HG03520 (cell line): Measurements from ENCODE around the gene SCYGR7.
"Not testable (repeated sequence)": the region's sequence is repeated elsewhere in the genome, so short reads cannot be mapped to it uniquely, and the experiment has no call there.

Experiments used
- ATAC-seq: cut with Tn5 transposase; IDR thresholded peaks from one replicate; pipeline ENCODE4 v1.9.1; 2021; ENCODE audit warnings: mild to moderate bottlenecking, moderate library complexity; ENCODE audit not compliant: unreplicated experiment

Gene SCYGR7, protein sequence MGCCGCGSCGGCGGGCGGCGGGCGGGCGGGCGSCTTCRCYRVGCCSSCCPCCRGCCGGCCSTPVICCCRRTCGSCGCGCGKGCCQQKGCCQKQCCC

DNA sequence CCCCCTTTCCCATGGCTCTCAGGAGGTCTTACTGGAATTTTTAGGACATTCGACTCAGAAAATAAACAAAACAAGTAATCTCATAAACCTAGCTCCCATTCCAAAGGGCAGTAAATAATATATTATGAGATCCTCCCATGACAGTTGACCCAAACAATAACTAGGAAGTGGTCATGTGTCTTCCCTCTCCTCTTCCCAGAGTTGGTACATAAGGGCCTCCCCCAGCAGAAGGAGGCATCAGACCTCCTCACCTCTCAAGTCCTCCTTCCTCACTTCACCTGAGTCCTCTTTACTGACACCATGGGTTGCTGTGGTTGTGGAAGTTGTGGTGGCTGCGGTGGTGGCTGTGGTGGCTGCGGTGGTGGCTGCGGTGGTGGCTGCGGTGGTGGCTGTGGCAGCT, at the start of gene SCYGR7:
Gene SCYGR7, plus strand, starts transcription at position 301 of the 400 bp plus-strand sequence. Its CDS starts 0 bp downstream, at position 301.
- ATAC-seq: no peak

DNA sequence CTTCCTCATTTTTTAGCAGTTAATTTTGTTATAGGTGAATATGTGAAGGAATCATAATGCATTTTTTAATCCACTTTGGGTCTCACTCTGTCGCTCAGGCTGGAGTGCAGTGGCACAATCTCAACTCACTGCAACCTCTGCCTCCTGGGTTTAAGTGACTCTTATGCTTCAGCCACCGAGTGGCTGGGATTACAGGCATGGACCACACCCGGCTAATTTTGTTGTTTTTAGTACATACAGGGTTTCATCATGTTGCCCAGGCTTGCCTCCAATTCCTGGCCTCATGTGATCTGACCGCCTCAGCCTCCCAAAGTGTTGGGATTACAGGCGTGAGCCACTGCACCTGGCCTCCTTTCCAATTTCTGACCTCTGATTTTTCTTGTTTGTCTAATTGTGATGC, 43.9 kb upstream of the SCYGR7 start:
- no peak for ATAC-seq

DNA sequence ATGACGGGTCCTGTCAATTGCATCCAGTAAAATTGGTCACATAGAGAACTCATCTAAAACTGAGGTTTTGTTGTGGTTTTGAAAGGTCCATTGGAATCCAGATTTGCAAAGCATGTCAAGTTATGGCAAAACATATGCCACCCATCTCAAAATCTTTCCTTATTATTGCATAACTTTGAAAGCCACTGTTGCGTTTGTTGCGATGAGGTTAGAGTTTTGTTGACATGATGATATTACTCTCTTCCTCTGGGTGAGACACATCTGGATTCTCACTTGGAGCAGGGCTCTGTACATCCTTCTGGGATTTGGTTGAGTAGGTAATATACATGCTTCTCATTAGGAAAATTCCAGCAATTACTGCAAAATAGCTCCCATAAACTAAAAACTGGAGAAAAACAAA, 40.9 kb upstream of the SCYGR7 start:
- ATAC-seq: no peak

DNA sequence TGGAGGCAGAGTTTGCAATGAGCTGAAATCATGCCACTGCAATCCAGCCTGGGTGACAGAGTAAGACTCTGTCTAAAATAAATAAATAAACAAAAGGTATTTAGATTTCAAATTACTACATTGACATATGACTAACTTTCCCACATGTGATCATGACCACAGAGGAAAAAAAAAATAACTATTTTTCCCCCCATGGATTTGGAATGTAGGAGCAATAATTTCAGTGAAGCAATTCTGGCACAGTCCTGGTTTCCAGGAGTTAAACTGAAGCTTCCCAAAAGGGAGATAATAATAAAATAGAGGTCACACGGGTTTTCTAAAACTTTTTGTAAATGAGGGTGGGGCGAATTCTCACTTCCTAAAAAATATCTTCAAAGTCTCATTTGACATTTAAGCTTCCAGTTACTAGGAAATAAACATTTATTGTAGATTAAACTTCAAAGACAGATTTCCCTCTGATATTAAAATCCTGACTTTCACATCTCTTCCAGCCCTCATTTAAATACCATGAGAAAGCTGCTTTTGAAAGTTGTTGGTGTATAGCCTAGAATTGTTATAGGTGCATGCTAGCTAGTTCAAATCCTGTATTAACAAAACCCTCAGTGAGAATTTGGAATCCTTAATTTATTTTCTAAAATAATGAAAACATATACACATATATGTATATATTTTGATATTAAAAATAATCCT, 31.0 kb upstream of the SCYGR7 start:
- no peak for ATAC-seq

DNA sequence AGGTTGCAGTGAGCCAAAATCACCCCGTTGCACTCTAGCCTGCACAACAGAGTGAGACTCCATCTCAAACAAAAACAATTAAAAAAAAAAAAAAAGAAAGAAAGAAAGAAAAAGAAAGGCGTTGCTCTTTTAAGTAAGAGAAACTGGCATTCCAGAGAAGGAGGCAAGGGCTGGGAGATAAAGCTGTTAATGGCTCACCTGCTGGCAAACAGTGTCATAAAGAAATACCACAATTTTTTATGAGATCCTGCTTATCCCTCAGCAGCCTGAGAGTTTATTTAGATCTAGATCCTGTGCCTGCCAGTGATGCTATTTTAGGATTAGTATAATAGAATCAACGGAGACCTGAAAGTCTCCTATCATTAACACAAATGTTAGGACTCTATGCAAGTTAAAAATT, 26.6 kb upstream of the SCYGR7 start:
- ATAC-seq: no peak

DNA sequence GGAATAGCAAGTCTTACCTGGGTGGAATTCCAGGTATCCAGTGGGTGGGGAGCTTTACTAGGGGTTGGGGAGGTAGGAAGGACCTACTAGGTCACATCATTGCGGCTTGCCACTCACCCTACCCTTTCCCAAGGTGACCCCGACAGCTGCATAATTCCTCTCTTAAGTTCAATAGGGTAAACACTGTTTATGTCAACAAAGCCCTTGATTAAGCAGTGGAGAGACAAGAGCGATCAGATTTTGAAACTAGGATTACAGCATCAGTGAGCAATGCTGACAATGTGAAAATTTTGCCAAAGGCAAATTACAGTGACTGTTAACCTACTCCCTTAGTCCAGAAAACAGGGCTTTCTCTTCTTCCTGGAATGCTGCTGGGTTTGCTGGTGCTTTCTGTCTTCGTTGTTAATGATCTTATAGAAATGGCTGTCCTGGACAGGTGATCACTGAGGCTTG, 24.8 kb upstream of the SCYGR7 start:
- no peak for ATAC-seq

DNA sequence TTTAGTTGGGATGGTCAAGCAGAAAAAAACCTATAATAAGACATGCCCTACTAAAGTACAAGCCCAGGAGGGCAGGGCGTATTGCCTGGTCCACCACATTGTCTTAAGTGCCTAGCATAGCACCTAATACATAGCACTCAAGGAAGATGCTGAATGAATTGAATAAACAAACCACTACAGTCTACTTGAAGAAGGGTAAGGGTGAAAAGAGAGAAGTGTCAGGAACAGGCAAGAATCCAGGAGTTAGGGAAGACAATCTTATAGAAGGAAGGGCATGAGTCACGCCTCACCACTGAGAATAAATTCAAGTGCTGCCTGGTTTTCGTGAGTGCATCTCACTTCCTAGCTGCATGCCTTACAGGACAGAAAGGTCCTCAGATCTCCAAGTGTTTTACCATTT, 24.2 kb upstream of the SCYGR7 start:
- ATAC-seq: no peak

DNA sequence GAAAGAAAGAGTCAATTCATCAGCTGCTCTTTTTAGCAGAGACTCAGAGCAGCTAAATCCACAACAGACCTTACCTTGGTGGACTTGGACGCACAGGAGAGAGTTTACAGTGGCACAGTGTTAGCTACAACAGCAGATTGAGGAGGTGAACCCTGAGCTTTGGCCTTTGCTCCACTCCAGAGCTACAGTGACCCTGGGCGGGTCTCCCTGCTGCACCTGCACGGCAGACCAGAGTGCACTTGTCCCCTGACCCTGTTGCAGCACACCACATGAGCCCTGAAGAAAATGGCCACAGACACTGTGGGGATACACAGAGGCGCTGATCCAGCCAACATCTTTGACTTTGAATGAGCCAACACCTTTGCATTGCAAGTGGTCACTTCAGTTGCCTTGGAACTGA, 21.3 kb upstream of the SCYGR7 start:
- ATAC-seq: no peak

DNA sequence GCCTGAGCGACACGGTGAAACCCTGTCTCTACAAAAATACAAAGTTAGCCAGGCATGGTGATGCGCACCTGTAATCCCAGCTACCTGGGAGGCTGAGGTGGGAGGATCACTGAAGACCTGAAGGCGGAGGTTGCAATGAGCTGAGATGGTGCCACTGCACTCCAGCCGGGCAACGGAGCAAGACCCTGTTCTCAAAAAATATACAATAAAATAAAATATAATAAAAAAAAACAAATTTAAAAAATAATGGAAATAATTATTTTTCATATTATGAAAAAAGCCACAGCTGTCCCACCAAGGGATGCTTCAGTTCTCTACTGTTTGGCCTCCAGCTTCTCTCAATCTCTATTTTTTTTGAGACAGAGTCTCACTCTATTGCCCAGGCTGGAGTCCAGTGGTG, 20.7 kb upstream of the SCYGR7 start:
- no peak for ATAC-seq

DNA sequence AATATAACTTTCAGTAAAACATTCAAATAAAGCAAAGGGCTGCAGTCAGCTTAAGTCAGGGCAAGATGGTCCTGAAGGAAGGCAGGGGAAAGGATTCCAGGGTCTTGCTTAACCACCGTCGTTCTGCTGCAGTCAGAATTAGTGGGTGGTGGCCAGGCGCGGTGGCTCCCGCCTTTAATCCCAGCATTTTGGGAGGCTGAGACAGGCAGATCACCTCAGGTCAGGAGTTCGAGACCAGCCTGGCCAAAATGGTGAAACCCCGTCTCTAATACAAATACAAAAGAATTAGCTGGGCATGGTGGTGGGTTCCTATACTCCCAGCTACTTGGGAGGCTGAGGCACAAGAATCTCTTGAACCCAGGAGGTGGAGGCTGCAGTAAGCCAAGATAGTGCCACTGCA, 17.1 kb upstream of the SCYGR7 start:
- no peak for ATAC-seq

DNA sequence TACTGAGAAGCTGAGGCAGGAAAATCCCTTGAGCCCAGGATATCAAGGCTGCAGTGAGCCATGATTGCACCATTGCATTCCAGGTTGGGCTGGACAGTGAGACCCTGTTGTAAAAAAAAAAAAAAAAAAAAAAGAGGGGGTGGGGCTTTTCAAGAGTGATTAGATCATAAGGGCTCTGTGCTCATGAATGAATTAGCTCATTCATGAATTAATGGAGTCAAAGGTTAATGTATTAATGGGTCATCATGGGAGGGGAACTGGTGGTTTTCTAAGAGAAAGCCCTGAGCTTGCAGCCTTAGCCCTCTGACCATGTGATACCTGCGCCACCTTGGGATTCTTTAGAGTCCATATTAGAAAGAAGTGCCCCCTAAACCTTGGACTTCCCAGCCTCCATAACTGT, 14.8 kb upstream of the SCYGR7 start:
- ATAC-seq: no peak

DNA sequence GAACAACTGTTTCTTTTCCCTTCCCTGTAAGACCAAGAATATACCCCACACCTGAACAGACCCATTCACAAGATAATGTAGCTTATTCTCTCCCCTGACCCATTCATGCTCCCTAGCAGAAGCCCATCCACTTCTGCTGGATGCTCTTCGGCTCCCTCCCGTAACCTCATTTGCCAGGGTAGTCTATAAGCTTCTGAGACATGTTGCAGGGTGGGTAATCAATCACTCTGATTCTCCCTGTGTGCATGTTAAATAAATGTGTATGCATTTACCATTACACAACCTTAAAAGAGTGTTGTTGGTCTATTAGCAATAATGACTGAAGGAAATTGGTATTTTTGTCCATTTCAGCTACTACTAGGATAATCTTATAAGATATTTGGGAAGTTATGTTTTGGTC, 11.6 kb upstream of the SCYGR7 start:
- no peak for ATAC-seq

DNA sequence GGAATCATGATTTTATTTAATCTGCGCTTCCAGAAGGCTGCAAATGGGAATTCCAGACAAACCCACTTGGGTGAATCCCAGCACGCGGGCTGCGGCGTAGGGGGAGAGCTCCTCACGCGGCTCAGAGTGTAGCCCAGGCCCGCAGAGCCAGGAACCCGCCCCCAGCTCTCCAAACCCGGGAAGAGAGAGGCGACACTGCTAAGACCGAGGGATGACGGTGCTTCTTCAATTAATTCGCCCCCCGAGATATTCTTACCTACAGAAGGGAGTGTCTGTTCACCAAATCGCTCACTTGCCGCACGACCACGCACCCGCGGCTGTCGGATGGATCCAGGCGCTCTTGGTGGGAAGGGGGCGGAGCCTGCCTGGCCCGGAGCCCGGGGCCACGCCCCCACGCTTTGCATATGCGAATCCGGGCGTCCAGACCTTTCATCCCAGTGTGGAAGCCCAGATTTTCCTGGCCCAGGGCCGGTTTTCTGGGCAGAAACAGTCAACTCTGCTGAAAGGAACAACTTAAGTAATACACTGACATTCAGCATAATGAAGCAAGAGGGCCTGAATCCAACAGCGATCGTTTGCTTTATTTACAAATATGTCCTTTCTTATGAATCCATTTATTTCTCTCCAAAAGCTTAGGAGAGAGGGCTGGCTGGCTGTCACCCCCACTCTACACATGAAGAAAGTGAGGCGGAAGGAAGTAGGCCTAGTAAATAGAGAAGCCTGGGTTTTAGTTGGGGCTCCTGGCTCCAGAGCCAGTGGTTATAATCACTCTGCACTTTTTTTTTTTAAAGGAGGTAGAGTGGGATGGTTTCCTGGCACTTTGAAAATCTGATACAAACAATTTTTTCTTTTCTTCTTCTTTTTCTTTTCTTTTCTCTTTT, 10.2 kb upstream of the SCYGR7 start, which contains the start of gene SLC19A3:
Gene SLC19A3, minus strand, starts transcription at position 342 of the 881 bp plus-strand sequence. CDS start 15,710 bp downstream, outside the sequence.
- ATAC-seq: no peak

DNA sequence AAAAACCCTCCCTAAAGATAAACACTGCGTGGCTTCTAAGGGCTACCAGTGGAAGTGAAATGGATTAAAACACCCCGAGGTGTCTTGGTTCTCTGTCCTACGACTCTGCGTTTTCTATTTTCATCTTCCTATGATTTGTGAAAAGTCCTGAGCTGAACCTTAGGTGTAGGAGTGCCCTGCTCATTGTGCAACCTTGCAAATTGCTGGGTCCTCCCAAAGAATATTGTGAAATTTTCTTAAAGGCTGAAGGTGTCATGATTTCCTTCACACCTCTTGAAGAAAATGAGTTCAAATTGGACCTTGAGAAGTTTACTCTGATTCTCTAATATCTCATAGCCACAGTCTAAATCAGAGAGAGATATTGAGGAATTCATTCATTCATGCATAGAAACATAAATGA, 8.5 kb upstream of the SCYGR7 start:
- no peak for ATAC-seq

DNA sequence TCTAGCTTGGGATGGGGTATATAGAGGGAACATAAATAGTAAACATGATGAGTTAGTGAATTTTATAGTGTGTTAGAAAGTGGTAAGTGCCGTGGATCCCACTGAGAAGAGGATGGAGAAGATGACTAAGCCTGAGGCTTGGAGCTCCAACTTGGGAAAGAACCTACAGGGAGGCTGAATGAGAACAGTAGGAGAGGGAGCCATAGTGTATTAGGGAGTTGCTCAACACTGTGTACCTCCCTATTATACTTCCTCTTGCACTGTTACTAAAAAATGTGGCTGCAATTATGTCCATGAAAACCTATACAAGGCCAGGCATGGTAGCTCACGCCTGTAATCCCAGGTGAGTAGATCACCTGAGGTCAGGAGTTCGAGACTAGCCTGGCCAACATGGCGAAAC, 7.5 kb upstream of the SCYGR7 start:
- no peak for ATAC-seq

DNA sequence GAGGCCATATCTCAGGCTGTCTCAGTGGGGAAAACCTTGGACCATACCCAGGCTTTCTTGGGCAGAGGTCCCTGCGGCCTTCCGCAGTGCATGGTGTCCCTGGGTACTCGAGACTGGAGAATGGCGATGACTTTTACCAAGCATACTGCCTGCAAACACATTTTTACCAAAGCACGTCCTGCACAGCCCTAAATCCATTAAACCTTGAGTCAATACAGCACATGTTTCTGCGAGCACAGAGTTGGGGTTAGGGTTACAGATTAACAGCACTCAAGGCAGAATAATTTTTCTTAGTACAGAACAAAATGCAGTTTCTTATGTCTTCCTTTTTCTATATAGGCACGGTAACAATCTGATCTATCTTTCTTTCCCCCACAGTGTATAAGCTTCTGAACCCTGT, 5.3 kb upstream of the SCYGR7 start:
- not testable (repeated sequence) for ATAC-seq

DNA sequence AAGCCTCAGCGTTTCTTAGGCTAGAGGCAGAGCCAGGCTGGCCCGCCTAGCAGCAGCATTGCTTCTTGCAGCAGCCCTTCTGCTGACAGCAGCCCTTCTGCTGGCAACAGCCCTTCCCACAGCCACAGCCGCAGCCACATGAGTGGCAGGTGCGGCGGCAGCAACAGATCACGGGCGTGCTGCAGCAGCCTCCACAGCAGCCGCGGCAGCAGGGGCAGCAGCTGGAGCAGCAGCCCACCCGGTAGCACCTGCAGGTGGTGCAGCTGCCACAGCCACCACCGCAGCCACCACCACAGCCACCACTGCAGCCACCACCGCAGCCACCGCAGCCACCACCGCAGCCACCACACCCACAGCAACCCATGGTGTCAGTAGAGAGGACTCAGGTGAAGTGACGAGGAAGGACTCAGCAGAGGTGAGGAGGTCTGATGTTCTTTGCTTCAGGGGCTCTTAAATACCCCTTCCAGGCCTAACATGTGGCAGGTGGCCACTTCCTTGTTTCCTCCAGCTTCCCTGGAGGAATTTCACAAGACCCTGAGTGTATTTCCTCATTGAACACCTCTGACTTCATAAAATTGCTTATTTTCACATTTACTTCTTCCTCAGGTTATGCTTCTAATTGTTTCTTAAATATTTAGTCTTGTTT, 3.6 kb upstream of the SCYGR7 start, which contains the start of gene SCYGR6:
Gene SCYGR6, minus strand, starts transcription at position 364 of the 646 bp plus-strand sequence. Its CDS starts 0 bp downstream, at position 364.
- ATAC-seq: no peak

DNA sequence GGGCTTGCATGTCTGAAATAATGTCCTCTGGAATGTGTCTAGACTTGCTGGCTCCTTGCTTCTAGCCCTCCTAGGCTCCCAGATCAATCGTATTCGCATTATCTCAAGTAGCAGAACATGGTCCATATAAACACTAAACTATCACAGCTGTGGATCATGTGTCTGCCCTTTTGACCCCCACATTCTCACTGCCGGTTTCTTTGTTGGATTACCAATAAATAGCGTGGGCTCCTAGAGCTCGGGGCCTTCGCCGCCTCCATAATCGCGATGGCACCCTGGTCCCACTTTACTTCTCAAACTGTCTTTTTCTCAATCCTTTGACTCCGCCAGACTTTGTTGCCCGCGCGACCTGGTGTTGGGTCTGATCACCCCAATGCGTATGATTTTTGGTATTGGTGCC, 11.2 kb downstream of the SCYGR7 start:
- no peak for ATAC-seq

DNA sequence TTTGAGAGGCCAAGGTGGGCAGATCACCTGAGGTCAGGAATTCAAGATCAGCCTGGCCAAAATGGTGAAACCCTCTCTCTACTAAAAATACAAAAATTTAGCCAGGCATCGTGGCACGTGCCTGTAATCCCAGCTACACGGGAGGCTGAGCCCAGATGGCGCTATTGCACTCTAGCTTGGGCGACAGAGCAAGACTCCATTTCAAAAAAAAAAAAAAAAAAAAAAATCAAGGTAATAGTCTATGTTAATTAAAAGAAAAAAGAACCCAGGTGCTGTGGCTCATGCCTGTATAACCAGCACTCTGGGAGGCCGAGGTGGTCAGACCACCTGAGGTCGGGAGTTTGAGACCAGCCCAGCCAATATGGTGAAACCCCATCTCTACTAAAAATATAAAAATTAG, 12.6 kb downstream of the SCYGR7 start:
- ATAC-seq: not testable (repeated sequence)

DNA sequence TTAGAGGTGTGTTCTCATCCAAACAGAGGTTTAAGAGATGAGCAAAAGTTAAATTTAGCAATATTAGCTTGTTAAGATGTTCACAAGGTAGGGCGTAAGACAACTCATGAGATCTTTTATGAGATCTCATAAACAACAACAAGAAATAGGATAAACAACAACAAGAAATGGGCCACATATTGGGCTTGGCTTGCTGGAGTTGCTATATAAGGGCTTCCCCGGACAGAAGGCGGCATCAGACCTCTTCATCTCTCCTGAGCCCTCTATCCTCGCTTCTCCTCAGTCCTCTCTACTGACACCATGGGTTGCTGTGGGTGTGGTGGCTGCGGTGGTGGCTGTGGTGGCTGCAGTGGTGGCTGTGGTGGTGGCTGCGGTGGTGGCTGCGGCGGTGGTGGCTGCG, 17.5 kb downstream of the SCYGR7 start, which contains the start of gene SCYGR8:
Gene SCYGR8, plus strand, starts transcription at position 301 of the 400 bp plus-strand sequence. Its CDS starts 0 bp downstream, at position 301.
- ATAC-seq: no peak

DNA sequence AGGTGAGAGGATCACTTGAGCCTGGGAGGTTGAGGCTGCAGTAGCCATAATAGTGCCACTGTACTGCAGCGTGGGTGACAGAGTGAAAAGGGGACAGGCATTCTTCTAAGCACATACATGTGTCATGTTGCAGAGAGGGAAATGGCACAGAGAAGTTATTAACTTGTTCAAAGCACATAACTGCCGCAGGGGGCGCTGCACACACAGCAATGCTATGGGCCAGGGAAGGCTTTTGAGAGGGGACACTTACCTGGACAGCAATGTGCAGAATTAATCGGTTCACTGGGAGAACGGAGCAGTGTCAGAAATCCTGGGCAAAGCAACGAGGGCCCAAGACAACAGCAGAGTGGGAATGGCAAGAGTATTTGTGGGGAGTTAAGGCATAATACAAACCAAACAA, 19.9 kb downstream of the SCYGR7 start:
- no peak for ATAC-seq
